ENCODE measurements around the gene ITFG2. TPM values are rescaled to one million over a fixed set of nuclear protein-coding genes. Genes with fewer than 3 reads are reported as not detected.

Gene ITFG2
- total and polyA plus RNA-seq, 10 of the 15 experiments (the other 5 are each of a cell fraction or from before 2014, with no cell fraction given) = 21.2 to 39.5 (median 25.9) TPM

- no peak for TF ChIP-seq CHD4 (IDR thresholded peaks at IDR 0.05)
- TF ChIP-seq SP1 (IDR thresholded peaks at IDR 0.05; ENCODE audit: low read depth, low read length) = no peak
- no peak for TF ChIP-seq GATAD2B (conservative IDR thresholded peaks at IDR 0.05; ENCODE audit: low read depth)
- TF ChIP-seq BRCA1 (IDR thresholded peaks at IDR 0.05; ENCODE audit: low read depth, low read length) = no peak
- TF ChIP-seq BCLAF1 (IDR thresholded peaks at IDR 0.05) = no peak
- TF ChIP-seq ATF2 (IDR thresholded peaks at IDR 0.05; ENCODE audit: low read length) = no peak
These were observed 36.2 kb upstream of the ITFG2 start (continued) for GRCh38 chr12:2776129-2776806.

- FAIRE-seq = no peak
- ChIA-PET CTCF (interaction anchor here (0.8 kb wide), 1 partner anchor 178 kb away, joined by 3 read pairs; no protein-coding TSS in a partner anchor), RAD21 (ENCODE audit: unreplicated experiment) (no interaction called here), POLR2A (no interaction called here), SMC1A (ENCODE audit: uncharacterized antibody, unreplicated experiment) (interaction anchor here (0.6 kb wide), 1 partner anchor 34 kb away, joined by 3 read pairs; no protein-coding TSS in a partner anchor)
- Histone ChIP-seq H3K79me2 (ENCODE audit: control insufficient read depth, insufficient read depth, low read length) (no peaks in the 10 kb centered on the region), H3K27me3 (replicated peaks in 1 of 2; ENCODE audit: control insufficient read depth in 2 of 2, insufficient read depth in 2 of 2, low read length in 1 of 2) (peaks cover 0 to 6% of the 10 kb centered on the region in 2 experiments), H3K36me3 (ENCODE audit: control insufficient read depth in 2 of 2, insufficient read depth in 2 of 2, low read length in 1 of 2) (no peaks in the 10 kb centered on the region), H3K4me3 (no peak overlapping the region), H3K4me1 (ENCODE audit: control insufficient read depth, insufficient read depth, low read length) (no peaks in the 10 kb centered on the region; the same call in 1 of the 2 replicates), H3K27ac (ENCODE audit: control insufficient read depth, insufficient read depth) (no peak overlapping the region), H3K9me3 (replicated peaks; ENCODE audit: control insufficient read depth, insufficient read depth, low read length) (no peaks in the 10 kb centered on the region), H3K4me2 (ENCODE audit: control insufficient read depth, insufficient read depth) (no peak overlapping the region), H3K9ac (ENCODE audit: control insufficient read depth, insufficient read depth, low read length) (no peak overlapping the region), H2AFZ (ENCODE audit: control insufficient read depth, low read depth, low read length) (no peak overlapping the region), H4K20me1 (ENCODE audit: control insufficient read depth, insufficient read depth) (no peaks in the 10 kb centered on the region)
- WGBS (ENCODE audit: insufficient coverage, insufficient replicate concordance, low lambda C conversion rate, missing lambda C conversion rate) = 16% methylated on average over 4 of the region's 4 CpGs
- no TSS peak for BruUV-seq (replicated peaks)
- no peak for DNase-seq (ENCODE audit: low read depth, low spot score)
- in situ Hi-C loops (cut with MboI) (no loop called here), intact Hi-C loops (cut with micrococcal nuclease; ENCODE audit: unreplicated experiment) (no loop called here)
- no peak for ATAC-seq
- TF ChIP-seq RELB (IDR thresholded peaks at IDR 0.05; ENCODE audit: low read depth) (no peak), YBX1 (IDR thresholded peaks at IDR 0.05) (no peak), NFXL1 (IDR thresholded peaks at IDR 0.05; ENCODE audit: borderline replicate concordance) (no peak), MTA2 (IDR thresholded peaks at IDR 0.05; ENCODE audit: low read depth) (no peak), KAT2A (conservative IDR thresholded peaks at IDR 0.05; ENCODE audit: control insufficient read depth, low read depth, low read length) (no peak)
- TF ChIP-seq, protein P1, sequence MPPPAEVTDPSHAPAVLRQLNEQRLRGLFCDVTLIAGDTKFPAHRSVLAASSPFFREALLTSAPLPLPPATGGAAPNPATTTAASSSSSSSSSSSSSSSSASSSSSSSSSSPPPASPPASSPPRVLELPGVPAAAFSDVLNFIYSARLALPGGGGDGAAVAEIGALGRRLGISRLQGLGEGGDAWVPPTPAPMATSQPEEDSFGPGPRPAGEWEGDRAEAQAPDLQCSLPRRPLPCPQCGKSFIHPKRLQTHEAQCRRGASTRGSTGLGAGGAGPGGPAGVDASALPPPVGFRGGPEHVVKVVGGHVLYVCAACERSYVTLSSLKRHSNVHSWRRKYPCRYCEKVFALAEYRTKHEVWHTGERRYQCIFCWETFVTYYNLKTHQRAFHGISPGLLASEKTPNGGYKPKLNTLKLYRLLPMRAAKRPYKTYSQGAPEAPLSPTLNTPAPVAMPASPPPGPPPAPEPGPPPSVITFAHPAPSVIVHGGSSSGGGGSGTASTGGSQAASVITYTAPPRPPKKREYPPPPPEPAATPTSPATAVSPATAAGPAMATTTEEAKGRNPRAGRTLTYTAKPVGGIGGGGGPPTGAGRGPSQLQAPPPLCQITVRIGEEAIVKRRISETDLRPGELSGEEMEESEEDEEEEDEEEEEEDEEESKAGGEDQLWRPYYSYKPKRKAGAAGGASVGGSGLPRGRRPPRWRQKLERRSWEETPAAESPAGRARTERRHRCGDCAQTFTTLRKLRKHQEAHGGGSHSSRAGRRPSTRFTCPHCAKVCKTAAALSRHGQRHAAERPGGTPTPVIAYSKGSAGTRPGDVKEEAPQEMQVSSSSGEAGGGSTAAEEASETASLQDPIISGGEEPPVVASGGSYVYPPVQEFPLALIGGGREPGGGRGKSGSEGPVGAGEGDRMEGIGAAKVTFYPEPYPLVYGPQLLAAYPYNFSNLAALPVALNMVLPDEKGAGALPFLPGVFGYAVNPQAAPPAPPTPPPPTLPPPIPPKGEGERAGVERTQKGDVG (CRISPR knock-in tag; IDR thresholded peaks at IDR 0.05) = no peak
These were observed 33.2 kb upstream of the ITFG2 start for GRCh38 chr12:2779281-2779680.

All from GM12878 (cell line).